Smooth muscle cell (in vitro differentiated cells): ENCODE measurements around the gene PLXNC1. TPM values are rescaled to one million over a fixed set of nuclear protein-coding genes. Genes with fewer than 3 reads are reported as not detected.

Experiments used
- DNase-seq: peaks from one replicate; lab custom pipeline; 2025; ENCODE audit not compliant: unreplicated experiment; lab: John Stamatoyannopoulos, UW
- H2AFZ ChIP-seq: fragments of 200-600 bp; sonication (generic); 2 replicates; pipeline ENCODE4 v1.6.0; 2016; ENCODE audit warnings: antibody characterized with exemption, low read depth, mild to moderate bottlenecking
- H3F3A ChIP-seq: fragments of 200-600 bp; sonication (generic); 2 replicates; pipeline ENCODE4 v1.6.0; 2017; ENCODE audit warnings: antibody characterized with exemption, low read depth
- H3K27ac ChIP-seq: fragments of 200-600 bp; sonication (generic); 2 replicates; pipeline ENCODE4 v1.5.1; 2016; ENCODE audit warnings: low read depth, mild to moderate bottlenecking
- H3K27me3 ChIP-seq: fragments of 200-600 bp; sonication (generic); 2 replicates; pipeline ENCODE4 v1.6.1; 2016; ENCODE audit warnings: low read depth, mild to moderate bottlenecking
- H3K36me3 ChIP-seq: fragments of 200-600 bp; sonication (generic); 2 replicates; pipeline ENCODE4 v1.5.1; 2016; ENCODE audit warnings: low read depth
- H3K4me1 ChIP-seq: fragments of 200-600 bp; sonication (generic); 2 replicates; pipeline ENCODE4 v1.5.1; 2016; ENCODE audit warnings: low read depth
- H3K4me2 ChIP-seq: fragments of 200-600 bp; sonication (generic); 2 replicates; pipeline ENCODE4 v1.6.0; 2016; ENCODE audit warnings: mild to moderate bottlenecking
- H3K4me3 ChIP-seq: fragments of 200-600 bp; sonication (generic); 2 replicates; pipeline ENCODE4 v1.5.1; 2016; ENCODE audit warnings: mild to moderate bottlenecking
- H3K79me2 ChIP-seq: fragments of 200-600 bp; sonication (generic); 2 replicates; pipeline ENCODE4 v1.6.0; 2016; ENCODE audit warnings: low read depth, mild to moderate bottlenecking
- H3K9ac ChIP-seq: fragments of 200-600 bp; sonication (generic); 2 replicates; pipeline ENCODE4 v1.6.0; 2016; ENCODE audit warnings: low read depth
- H3K9me3 ChIP-seq: fragments of 200-600 bp; sonication (generic); replicated peaks from 2 replicates; pipeline ENCODE4 v1.5.1; 2016; ENCODE audit warnings: low read depth
- H4K20me1 ChIP-seq: fragments of 200-600 bp; sonication (generic); 2 replicates; pipeline ENCODE4 v1.6.0; 2016; ENCODE audit warnings: low read depth
- WGBS: methylation state at CpG from one replicate; pipeline ENCODE4 v1.1.7; 2016; ENCODE audit warnings: low lambda C conversion rate; 5-methylcytosine and 5-hydroxymethylcytosine counted together
- polyA plus RNA-seq: library from polyadenylated mRNA; unstranded; fragments of >200 nt; fragmentation: Nextera tagmentation; extraction: Ambion mirVana; gene quantifications from 2 replicates; pipeline ENCODE4 v1.2.1, GENCODE V29; 2016
- total RNA-seq: library from RNA; depleted of rRNA; stranded (reverse); fragments of >200 nt; gene quantifications from 2 replicates; pipeline ENCODE4 v1.2.3, GENCODE V29; 2014
- TF ChIP-seq, protein P1 (sequence below): fragments of 200-600 bp; sonication (generic); IDR thresholded peaks from 2 replicates; pipeline ENCODE4 v1.5.1; 2017; ENCODE audit warnings: borderline replicate concordance, mild to moderate bottlenecking, antibody characterized with exemption; ENCODE audit not compliant: insufficient read depth, poor library complexity, severe bottlenecking

Gene PLXNC1
- total and polyA plus RNA-seq, 2 experiments from 2014 or later: 0.49 to 0.66 TPM

DNA sequence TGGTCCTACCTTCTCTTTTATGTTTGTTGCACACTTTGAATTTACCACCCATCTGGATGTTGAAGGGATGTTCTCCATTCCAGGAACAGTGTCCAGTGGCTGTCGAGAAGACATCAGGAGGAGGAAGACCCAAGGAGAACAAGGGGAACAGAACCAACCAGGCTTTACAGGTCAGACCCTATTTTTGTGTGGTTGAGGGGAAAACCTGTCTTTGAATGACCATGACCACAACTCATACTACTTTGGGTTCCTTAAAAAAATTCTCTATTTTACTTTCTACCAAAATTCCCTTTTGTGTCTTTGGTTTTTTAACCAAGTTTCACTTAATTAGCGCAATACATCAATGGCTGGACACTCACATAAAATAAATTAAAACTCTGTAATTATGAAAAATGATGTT is 78.7 kb downstream of the PLXNC1 start:
- TF ChIP-seq, protein P1, sequence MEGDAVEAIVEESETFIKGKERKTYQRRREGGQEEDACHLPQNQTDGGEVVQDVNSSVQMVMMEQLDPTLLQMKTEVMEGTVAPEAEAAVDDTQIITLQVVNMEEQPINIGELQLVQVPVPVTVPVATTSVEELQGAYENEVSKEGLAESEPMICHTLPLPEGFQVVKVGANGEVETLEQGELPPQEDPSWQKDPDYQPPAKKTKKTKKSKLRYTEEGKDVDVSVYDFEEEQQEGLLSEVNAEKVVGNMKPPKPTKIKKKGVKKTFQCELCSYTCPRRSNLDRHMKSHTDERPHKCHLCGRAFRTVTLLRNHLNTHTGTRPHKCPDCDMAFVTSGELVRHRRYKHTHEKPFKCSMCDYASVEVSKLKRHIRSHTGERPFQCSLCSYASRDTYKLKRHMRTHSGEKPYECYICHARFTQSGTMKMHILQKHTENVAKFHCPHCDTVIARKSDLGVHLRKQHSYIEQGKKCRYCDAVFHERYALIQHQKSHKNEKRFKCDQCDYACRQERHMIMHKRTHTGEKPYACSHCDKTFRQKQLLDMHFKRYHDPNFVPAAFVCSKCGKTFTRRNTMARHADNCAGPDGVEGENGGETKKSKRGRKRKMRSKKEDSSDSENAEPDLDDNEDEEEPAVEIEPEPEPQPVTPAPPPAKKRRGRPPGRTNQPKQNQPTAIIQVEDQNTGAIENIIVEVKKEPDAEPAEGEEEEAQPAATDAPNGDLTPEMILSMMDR: no peak
- no peak overlapping the region for H3K27ac ChIP-seq
- peaks cover 6% of the 10 kb centered on the region for H3K4me1 ChIP-seq
- H3K4me3 ChIP-seq: no peak overlapping the region
- H3K9ac ChIP-seq: no peak overlapping the region
- DNase-seq: no peak
- H3K79me2 ChIP-seq: no peaks in the 10 kb centered on the region
- H4K20me1 ChIP-seq: no peaks in the 10 kb centered on the region
- no peak overlapping the region for H2AFZ ChIP-seq
- H3F3A ChIP-seq: no peaks in the 10 kb centered on the region
- H3K36me3 ChIP-seq: no peaks in the 10 kb centered on the region
- H3K9me3 ChIP-seq: no peaks in the 10 kb centered on the region
- WGBS: 94% methylated on average over 2 of the region's 2 CpGs
- H3K4me2 ChIP-seq: no peak overlapping the region
- peaks cover 72% of the 10 kb centered on the region for H3K27me3 ChIP-seq

DNA sequence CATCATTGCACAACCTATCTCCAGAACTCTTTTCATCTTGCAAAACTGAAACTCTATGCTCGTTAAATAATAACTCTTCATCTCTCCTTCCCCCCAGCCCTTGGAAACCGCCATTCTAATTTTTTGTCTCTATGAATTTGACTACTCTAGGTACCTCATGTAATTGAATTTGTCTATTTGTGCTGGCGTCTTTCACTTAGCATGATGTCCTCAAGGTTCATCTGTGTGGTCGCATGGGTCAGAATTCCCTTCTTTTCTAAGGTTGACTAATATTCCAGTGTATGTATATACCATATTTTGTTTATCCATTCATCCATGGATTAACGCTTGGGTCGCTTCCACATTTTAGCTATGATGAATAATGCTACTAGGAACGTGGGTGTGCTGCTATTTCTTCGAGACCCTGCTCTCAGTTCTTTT is 80.1 kb downstream of the PLXNC1 start:
- Histone ChIP-seq H3K4me2 (no peak overlapping the region), H3K79me2 (no peaks in the 10 kb centered on the region), H4K20me1 (no peaks in the 10 kb centered on the region), H3K27me3 (peaks cover 71% of the 10 kb centered on the region), H3K36me3 (no peaks in the 10 kb centered on the region), H3K4me1 (peaks cover 6% of the 10 kb centered on the region), H3K9me3 (no peaks in the 10 kb centered on the region), H3K27ac (no peak overlapping the region), H2AFZ (no peak overlapping the region), H3K9ac (no peak overlapping the region), H3K4me3 (no peak overlapping the region), H3F3A (no peaks in the 10 kb centered on the region)
- DNase-seq: no peak
- WGBS: 94% methylated on average over 8 of the region's 8 CpGs
- TF ChIP-seq, protein P1: no peak

DNA sequence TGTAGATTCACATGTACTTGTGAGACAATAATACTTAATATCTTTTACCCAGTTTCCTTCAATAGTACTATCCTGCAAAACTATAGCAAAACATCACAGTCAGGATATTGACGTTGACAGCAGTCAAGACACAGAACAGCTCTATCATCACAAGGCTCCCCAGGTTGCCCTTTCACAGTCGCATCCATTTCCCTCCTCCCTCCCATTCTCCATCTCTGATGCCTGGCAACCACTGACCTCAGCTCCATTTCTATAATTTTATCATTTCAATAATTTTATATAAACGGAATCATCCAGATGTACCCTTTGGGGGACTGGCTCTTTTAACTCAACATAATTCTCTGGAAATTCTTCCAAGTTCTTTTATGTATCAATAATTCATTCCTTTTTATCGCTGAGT is 81.5 kb downstream of the PLXNC1 start:
- H3K4me2 ChIP-seq: no peak overlapping the region
- H3F3A ChIP-seq: no peaks in the 10 kb centered on the region
- H3K27me3 ChIP-seq: peaks cover 70% of the 10 kb centered on the region
- 88% methylated on average over 4 of the region's 4 CpGs for WGBS
- H2AFZ ChIP-seq: no peak overlapping the region
- H3K79me2 ChIP-seq: no peaks in the 10 kb centered on the region
- H3K9me3 ChIP-seq: no peaks in the 10 kb centered on the region
- no peaks in the 10 kb centered on the region for H4K20me1 ChIP-seq
- no peak overlapping the region for H3K27ac ChIP-seq
- H3K9ac ChIP-seq: no peak overlapping the region
- no peaks in the 10 kb centered on the region for H3K36me3 ChIP-seq
- no peak overlapping the region for H3K4me3 ChIP-seq
- TF ChIP-seq, protein P1: no peak
- peaks cover 18% of the 10 kb centered on the region for H3K4me1 ChIP-seq
- no peak for DNase-seq

DNA sequence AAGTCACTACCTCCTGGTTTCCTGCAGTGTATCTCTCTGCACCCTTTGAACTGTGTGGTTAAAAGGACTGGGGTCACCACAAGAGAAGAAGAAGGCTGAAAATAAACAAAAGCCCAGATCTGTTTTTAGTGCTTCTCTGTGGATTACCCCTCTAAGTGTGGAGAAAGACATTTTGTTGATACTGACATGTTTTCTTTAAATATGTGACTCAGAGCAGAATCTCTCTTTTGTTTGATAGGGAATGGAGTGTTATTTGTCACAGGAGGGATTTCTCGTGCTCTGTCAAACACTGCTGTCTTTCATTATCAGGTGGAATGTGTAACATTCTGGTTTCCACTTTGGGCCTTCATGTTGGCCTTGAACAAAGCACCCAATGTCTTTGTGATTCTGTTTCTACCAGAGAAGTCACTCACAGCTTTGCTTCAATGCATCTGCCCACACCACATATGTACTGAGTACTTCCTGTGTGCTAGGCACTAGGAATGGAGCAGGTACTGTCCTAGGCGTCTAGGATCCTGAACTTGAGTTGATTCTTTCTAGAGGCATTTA is 82.1 kb downstream of the PLXNC1 start:
- H3K79me2 ChIP-seq: no peaks in the 10 kb centered on the region
- no peaks in the 10 kb centered on the region for H4K20me1 ChIP-seq
- H3F3A ChIP-seq: no peaks in the 10 kb centered on the region
- no peaks in the 10 kb centered on the region for H3K36me3 ChIP-seq
- no peak overlapping the region for H2AFZ ChIP-seq
- no peak overlapping the region for H3K27ac ChIP-seq
- H3K9ac ChIP-seq: no peak overlapping the region
- no peak overlapping the region for H3K4me2 ChIP-seq
- H3K4me3 ChIP-seq: no peak overlapping the region
- TF ChIP-seq, protein P1: no peak
- DNase-seq: no peak
- no peaks in the 10 kb centered on the region for H3K9me3 ChIP-seq
- WGBS: 48% methylated on average over 2 of the region's 2 CpGs
- peaks cover 23% of the 10 kb centered on the region for H3K4me1 ChIP-seq
- H3K27me3 ChIP-seq: peaks cover 67% of the 10 kb centered on the region
